ENCODE data around the gene RASSF5. TPM values are rescaled to one million over a fixed set of nuclear protein-coding genes. Genes with fewer than 3 reads are reported as not detected.

Gene RASSF5
- total and polyA plus RNA-seq, 2 of the 13 experiments (the other 11 are each of a cell fraction or from before 2014, with no cell fraction given): 0.18 to 0.40 TPM

DNA sequence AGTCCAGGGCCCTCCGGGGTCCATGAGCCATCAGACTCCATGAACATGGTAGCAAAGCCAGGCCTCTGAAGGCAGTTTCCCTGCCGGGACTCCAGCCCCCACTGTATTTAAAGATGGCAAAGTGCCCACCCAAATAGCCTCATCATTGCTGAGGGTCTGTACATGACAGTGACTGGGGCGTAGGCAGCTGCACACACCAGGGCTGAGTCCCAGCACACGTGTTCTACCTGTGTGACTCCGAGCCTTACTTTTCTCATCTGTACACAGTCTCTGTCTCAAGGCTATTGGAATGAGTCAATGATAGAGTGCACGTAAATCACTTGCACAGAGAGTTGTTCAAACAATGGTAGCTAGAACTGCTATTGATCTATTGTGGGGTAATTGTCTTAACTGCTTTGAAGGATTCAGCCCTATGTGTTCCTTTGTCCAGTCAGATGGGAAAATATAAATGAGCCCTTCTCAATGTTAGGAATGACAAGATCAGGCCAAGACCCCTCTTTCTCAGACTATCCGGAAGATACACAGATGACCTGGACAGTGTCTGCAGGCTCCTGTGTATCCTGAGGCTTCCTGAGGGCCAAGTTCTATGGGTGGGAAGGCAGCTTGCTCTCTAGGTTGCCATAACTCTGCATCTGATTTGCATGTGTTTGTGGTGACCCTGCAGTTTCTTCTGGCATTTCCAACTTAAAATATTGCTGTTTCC, 48.9 kb downstream of the RASSF5 start (continued):
- TF ChIP-seq ZBTB10 (CRISPR knock-in tag; IDR thresholded peaks at IDR 0.05; ENCODE audit: borderline replicate concordance) (no peak), TCF7 (IDR thresholded peaks at IDR 0.05; ENCODE audit: low read depth) (peak; percentile 86), TFDP1 (CRISPR knock-in tag; IDR thresholded peaks at IDR 0.05; ENCODE audit: borderline replicate concordance) (no peak), RAD21 (CRISPR knock-in tag; IDR thresholded peaks at IDR 0.05) (no peak), ZNF263 (CRISPR knock-in tag; IDR thresholded peaks at IDR 0.05) (no peak), SRSF1 (optimal IDR thresholded peaks at IDR 0.05; ENCODE audit: low read depth, low read length) (no peak), ZNF720 (CRISPR knock-in tag; IDR thresholded peaks at IDR 0.05) (no peak), ZNF335 (CRISPR knock-in tag; IDR thresholded peaks at IDR 0.05) (no peak), ZNF703 (CRISPR knock-in tag; IDR thresholded peaks at IDR 0.05; ENCODE audit: borderline replicate concordance) (no peak), ZNF83 (CRISPR knock-in tag; IDR thresholded peaks at IDR 0.05; ENCODE audit: borderline replicate concordance) (no peak), TBX3 (IDR thresholded peaks at IDR 0.05; ENCODE audit: borderline replicate concordance) (peak; percentile 73; the same call in 1 of the 2 replicates), NR2F1 (CRISPR knock-in tag; IDR thresholded peaks at IDR 0.05) (no peak; a peak in 1 of 4 replicates), ZNF354B (CRISPR knock-in tag; IDR thresholded peaks at IDR 0.05) (no peak), ZNF383 (CRISPR knock-in tag; IDR thresholded peaks at IDR 0.05; ENCODE audit: borderline replicate concordance) (no peak)
- TF ChIP-seq, protein P1, sequence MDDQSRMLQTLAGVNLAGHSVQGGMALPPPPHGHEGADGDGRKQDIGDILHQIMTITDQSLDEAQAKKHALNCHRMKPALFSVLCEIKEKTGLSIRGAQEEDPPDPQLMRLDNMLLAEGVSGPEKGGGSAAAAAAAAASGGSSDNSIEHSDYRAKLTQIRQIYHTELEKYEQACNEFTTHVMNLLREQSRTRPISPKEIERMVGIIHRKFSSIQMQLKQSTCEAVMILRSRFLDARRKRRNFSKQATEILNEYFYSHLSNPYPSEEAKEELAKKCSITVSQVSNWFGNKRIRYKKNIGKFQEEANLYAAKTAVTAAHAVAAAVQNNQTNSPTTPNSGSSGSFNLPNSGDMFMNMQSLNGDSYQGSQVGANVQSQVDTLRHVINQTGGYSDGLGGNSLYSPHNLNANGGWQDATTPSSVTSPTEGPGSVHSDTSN (CRISPR knock-in tag; IDR thresholded peaks at IDR 0.05; ENCODE audit: borderline replicate concordance): no peak
- TF ChIP-seq, protein P2, sequence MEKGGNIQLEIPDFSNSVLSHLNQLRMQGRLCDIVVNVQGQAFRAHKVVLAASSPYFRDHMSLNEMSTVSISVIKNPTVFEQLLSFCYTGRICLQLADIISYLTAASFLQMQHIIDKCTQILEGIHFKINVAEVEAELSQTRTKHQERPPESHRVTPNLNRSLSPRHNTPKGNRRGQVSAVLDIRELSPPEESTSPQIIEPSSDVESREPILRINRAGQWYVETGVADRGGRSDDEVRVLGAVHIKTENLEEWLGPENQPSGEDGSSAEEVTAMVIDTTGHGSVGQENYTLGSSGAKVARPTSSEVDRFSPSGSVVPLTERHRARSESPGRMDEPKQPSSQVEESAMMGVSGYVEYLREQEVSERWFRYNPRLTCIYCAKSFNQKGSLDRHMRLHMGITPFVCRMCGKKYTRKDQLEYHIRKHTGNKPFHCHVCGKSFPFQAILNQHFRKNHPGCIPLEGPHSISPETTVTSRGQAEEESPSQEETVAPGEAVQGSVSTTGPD (CRISPR knock-in tag; IDR thresholded peaks at IDR 0.05): no peak
- TF ChIP-seq, protein P3, sequence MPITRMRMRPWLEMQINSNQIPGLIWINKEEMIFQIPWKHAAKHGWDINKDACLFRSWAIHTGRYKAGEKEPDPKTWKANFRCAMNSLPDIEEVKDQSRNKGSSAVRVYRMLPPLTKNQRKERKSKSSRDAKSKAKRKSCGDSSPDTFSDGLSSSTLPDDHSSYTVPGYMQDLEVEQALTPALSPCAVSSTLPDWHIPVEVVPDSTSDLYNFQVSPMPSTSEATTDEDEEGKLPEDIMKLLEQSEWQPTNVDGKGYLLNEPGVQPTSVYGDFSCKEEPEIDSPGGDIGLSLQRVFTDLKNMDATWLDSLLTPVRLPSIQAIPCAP (CRISPR knock-in tag; IDR thresholded peaks at IDR 0.05; ENCODE audit: low read depth): no peak
- TF ChIP-seq, protein P4, sequence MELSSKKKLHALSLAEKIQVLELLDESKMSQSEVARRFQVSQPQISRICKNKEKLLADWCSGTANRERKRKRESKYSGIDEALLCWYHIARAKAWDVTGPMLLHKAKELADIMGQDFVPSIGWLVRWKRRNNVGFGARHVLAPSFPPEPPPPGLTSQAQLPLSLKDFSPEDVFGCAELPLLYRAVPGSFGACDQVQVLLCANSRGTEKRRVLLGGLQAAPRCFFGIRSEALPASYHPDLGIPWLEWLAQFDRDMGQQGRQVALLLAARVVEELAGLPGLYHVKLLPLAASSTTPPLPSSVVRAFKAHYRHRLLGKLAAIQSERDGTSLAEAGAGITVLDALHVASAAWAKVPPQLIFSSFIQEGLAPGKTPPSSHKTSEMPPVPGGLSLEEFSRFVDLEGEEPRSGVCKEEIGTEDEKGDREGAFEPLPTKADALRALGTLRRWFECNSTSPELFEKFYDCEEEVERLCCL (CRISPR knock-in tag; IDR thresholded peaks at IDR 0.05; ENCODE audit: borderline replicate concordance): no peak
